Right lobe of liver (tissue), 6 donors: ENCODE measurements around the gene UNC119. TPM values are rescaled to one million over a fixed set of nuclear protein-coding genes. Genes with fewer than 3 reads are reported as not detected.
A peak's percentile ranks its signal among the peaks of the same experiment; 100 is the strongest.

Source experiments
- ATAC-seq, 4 donors: fragments of 200-7000 bp; cut with Tn5 transposase; one replicate each; pipeline ENCODE4 v1.9.1; 2020; ENCODE audit warnings: mild to moderate bottlenecking in 4 of 4, moderate library complexity in 4 of 4
- DNase-seq, 3 donors: peaks; one replicate each; pipeline ENCODE4 v3.0.0-alpha.2; 2020
- H3K27ac ChIP-seq, 3 donors: fragments of 200-600 bp; one replicate each; pipeline ENCODE4 v1.8.0; 2022
- H3K27me3 ChIP-seq, 2 donors: fragments of 200-600 bp; one replicate each; pipeline ENCODE4 v1.8.0; 2022
- H3K36me3 ChIP-seq, 4 donors: fragments of 200-600 bp; sonication (generic) in 1 of 4; one replicate each; pipeline versions ENCODE4 v1.5.1 to v1.8.0; 2017 to 2022; ENCODE audit warnings: control low read depth in 1 of 4
- H3K4me1 ChIP-seq, 4 donors: fragments of 200-600 bp; sonication (generic) in 1 of 4; one replicate each; pipeline versions ENCODE4 v1.5.1 to v1.8.0; 2017 to 2022; ENCODE audit warnings: control low read depth in 1 of 4
- H3K4me3 ChIP-seq, 3 donors: fragments of 200-600 bp; one replicate each; pipeline ENCODE4 v1.8.0; 2022
- H3K9me3 ChIP-seq, 4 donors: fragments of 200-600 bp; sonication (generic) in 1 of 4; one replicate each; pipeline versions ENCODE4 v1.5.1 to v1.8.0; 2017 to 2022; ENCODE audit warnings: control low read depth in 1 of 4
- POLR2A ChIP-seq: fragments of 450-650 bp; IDR thresholded peaks from one replicate; pipeline ENCODE4 v1.6.1; 2017; ENCODE audit warnings: antibody characterized with exemption, mild to moderate bottlenecking
- WGBS: methylation state at CpG from one replicate; pipeline ENCODE4 v1.1.6; 2018; ENCODE audit warnings: low coverage, low lambda C conversion rate; ENCODE audit not compliant: insufficient coverage; ENCODE audit errors: missing lambda C conversion rate; 5-methylcytosine and 5-hydroxymethylcytosine counted together
- intact Hi-C, 2 donors: fragments of 100-400 bp; cut with DNase I; formaldehyde crosslinking; loops; one replicate each; pipeline versions ENCODE4 v1.11.2 to v1.14.1; 2022
- total RNA-seq, 6 experiments: library from RNA; depleted of rRNA in 2 of 6; stranded (reverse); fragments of >200 nt in 2 of 6; fragmentation: NEBNext Ultra II Directional in 3 of 6; extraction: Animal tissue kit (Norgen Biotek cat#: 25700) in 3 of 6; gene quantifications; one replicate each; pipeline versions ENCODE4 v1.1.0 to v1.2.4, GENCODE V29; 2016 to 2023
- TF ChIP-seq, protein P1 (sequence below), 4 donors: fragments of 200-600 bp in 3 of 4; fragments of 450-650 bp in 1 of 4; IDR thresholded peaks; one replicate each; pipeline versions ENCODE4 v1.5.1 to v1.8.0; 2016 to 2022; ENCODE audit warnings: antibody characterized with exemption in 4 of 4, mild to moderate bottlenecking in 2 of 4
- donor health status: DM: no; HTN: yes; CAD: no.
- donor health status: DM: no; HTN: no; CAD: no.
- donor health status: DM: no; HTN: no; CAD: no.
- donor health status: DM: no; HTN: yes; CAD: no.
- donor health status: DM: no; HTN: yes; CAD: no.

Gene UNC119
- total RNA-seq, 6 experiments from 2014 or later = 11.5 to 37.8 (median 13.1) TPM

DNA sequence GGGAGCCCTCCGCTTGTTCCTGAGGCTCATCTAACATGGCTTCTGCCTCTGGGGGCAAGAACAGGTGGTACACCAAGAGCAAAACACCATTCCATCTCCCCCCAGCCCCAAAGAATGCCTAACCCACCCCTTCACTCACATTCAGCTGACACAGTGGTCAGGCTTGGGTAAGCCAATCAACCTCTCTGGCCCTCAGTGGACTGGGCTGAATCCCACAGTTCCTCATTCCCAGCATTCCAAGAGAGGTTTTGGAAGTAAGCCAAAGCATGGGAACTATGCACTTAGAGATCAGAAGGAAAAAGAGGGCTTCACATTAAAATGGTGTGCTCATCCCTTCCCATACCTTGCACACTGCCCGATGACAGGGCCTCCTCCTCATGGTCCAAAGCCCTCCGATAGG, 11.1 kb upstream of the UNC119 start:
- Histone ChIP-seq H3K36me3 (peaks cover 0 to 38% (median 9%) of the 10 kb centered on the region in 4 donors), H3K27me3 (no peaks in the 10 kb centered on the region), H3K9me3 (no peaks in the 10 kb centered on the region), H3K4me3 (no peak overlapping the region), H3K4me1 (no peaks in the 10 kb centered on the region), H3K27ac (no peak overlapping the region)
- no CpG with 5 or more reads among the region's 3 CpGs for WGBS
- no peak for DNase-seq
- TF ChIP-seq, protein P1, sequence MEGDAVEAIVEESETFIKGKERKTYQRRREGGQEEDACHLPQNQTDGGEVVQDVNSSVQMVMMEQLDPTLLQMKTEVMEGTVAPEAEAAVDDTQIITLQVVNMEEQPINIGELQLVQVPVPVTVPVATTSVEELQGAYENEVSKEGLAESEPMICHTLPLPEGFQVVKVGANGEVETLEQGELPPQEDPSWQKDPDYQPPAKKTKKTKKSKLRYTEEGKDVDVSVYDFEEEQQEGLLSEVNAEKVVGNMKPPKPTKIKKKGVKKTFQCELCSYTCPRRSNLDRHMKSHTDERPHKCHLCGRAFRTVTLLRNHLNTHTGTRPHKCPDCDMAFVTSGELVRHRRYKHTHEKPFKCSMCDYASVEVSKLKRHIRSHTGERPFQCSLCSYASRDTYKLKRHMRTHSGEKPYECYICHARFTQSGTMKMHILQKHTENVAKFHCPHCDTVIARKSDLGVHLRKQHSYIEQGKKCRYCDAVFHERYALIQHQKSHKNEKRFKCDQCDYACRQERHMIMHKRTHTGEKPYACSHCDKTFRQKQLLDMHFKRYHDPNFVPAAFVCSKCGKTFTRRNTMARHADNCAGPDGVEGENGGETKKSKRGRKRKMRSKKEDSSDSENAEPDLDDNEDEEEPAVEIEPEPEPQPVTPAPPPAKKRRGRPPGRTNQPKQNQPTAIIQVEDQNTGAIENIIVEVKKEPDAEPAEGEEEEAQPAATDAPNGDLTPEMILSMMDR (IDR thresholded peaks at IDR 0.05) = no peak
- TF ChIP-seq POLR2A = no peak
- intact Hi-C loops = no loop called here
- peak in 3 of 4 donors; percentile 21 to 52 (median 31) for ATAC-seq

DNA sequence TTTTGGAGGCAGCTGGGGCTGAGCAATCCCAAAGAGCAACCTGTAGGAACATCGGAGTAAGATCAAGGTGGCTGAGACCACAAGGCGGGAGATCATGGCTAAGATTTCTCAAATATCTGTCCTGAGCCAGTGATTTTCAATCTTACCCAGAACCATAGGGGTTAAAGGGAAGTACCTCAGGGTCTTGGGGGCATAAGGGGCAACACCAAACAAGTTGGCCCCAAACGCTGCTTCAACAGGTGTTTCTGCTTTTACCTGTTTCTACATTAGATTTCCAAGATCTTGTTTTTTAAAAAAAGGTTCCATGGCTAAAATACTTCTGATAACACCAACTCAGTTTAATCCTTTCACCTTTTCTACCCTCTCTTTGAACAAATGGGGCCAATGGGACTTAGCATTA, 2.6 kb upstream of the UNC119 start:
- H3K27ac ChIP-seq = no peak overlapping the region
- H3K4me1 ChIP-seq = peaks cover 0 to 17% (median 9%) of the 10 kb centered on the region in 4 donors
- 95% methylated on average over 3 of the region's 3 CpGs for WGBS
- TF ChIP-seq, protein P1 (IDR thresholded peaks at IDR 0.05) = no peak
- no peak for TF ChIP-seq POLR2A
- DNase-seq = no peak
- intact Hi-C loops = no loop called here
- H3K9me3 ChIP-seq = no peaks in the 10 kb centered on the region
- H3K36me3 ChIP-seq = peaks cover 0 to 54% (median 15%) of the 10 kb centered on the region in 4 donors
- no peak overlapping the region for H3K4me3 ChIP-seq
- no peak for ATAC-seq
- H3K27me3 ChIP-seq = no peaks in the 10 kb centered on the region

DNA sequence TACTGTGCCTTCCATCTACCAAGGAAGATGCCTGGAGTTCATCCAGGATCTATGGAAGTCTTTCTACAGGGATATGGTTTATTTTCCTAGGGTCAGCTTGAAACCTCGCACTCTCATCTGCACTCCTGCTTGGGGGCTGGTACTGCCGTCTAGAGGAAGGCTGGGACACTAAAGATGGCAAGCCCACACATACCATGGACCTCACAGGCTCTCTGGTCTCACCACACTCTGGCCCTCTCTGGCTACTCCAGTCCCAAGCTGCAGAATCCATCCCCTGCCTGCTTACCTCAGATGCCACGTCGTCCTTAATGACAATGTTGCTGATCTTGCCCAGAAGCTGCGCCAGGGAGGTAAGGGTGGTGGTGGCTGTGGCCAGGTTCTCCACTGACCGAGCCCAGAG, 2.1 kb upstream of the UNC119 start:
- H3K27ac ChIP-seq = peak overlapping the region in 2 of 3 donors; percentile 62 to 66
- peaks cover 0 to 17% (median 9%) of the 10 kb centered on the region in 4 donors for H3K4me1 ChIP-seq
- H3K36me3 ChIP-seq = peaks cover 0 to 50% (median 15%) of the 10 kb centered on the region in 4 donors
- intact Hi-C loops = no loop called here
- no CpG with 5 or more reads among the region's 6 CpGs for WGBS
- H3K27me3 ChIP-seq = no peaks in the 10 kb centered on the region
- DNase-seq = no peak
- ATAC-seq = no peak
- no peaks in the 10 kb centered on the region for H3K9me3 ChIP-seq
- no peak overlapping the region for H3K4me3 ChIP-seq
- no peak for TF ChIP-seq POLR2A
- TF ChIP-seq, protein P1 (IDR thresholded peaks at IDR 0.05) = peak in 1 of 4 donors; percentile 22

DNA sequence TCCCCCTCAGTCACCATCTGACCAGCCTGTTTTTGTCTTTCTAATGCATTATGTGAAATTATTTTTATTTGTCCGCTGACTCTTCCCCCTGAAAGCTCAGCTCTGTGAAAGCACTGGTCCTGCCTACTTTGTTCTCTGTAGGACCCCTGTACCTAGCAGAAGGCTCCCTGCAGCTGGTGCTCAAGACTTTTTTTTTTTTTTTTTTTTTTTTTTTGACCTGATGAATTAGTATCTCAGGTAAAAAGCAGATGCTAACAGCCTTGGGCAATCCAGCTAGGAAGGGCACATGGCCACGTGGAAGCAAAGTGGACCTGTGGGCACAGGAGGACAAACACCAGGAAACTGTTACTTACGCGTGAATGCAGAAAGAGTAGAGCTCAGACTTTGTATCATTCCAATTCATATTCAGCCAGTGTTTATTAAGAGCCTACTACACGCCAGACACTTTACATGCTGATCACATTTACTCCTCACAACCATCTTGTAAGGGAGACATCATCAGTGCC, 629 bp upstream of the UNC119 start:
- peaks cover 0 to 40% (median 15%) of the 10 kb centered on the region in 4 donors for H3K36me3 ChIP-seq
- 63% methylated on average over 5 of the region's 5 CpGs for WGBS
- H3K27me3 ChIP-seq = no peaks in the 10 kb centered on the region
- H3K27ac ChIP-seq = peak overlapping the region; percentile 16 to 66 (median 62)
- intact Hi-C loops = no loop called here
- peak; percentile 19 to 36 (median 33) for ATAC-seq
- H3K4me3 ChIP-seq = peak overlapping the region in 1 of 3 donors; percentile 93
- H3K9me3 ChIP-seq = no peaks in the 10 kb centered on the region
- TF ChIP-seq, protein P1 (IDR thresholded peaks at IDR 0.05) = no peak
- no peak for TF ChIP-seq POLR2A
- peaks cover 0 to 17% (median 9%) of the 10 kb centered on the region in 4 donors for H3K4me1 ChIP-seq
- DNase-seq = peak in 1 of 3 donors; percentile 65
